ENCODE measurements around the gene OBSCN. TPM values are rescaled to one million over a fixed set of nuclear protein-coding genes. Genes with fewer than 3 reads are reported as not detected.

The OBSCN gene
- total and polyA plus RNA-seq, 10 of the 15 experiments (the other 5 are each of a cell fraction or from before 2014, with no cell fraction given), result 0.01 to 0.36 (median 0.08) TPM; not detected in 2

DNA sequence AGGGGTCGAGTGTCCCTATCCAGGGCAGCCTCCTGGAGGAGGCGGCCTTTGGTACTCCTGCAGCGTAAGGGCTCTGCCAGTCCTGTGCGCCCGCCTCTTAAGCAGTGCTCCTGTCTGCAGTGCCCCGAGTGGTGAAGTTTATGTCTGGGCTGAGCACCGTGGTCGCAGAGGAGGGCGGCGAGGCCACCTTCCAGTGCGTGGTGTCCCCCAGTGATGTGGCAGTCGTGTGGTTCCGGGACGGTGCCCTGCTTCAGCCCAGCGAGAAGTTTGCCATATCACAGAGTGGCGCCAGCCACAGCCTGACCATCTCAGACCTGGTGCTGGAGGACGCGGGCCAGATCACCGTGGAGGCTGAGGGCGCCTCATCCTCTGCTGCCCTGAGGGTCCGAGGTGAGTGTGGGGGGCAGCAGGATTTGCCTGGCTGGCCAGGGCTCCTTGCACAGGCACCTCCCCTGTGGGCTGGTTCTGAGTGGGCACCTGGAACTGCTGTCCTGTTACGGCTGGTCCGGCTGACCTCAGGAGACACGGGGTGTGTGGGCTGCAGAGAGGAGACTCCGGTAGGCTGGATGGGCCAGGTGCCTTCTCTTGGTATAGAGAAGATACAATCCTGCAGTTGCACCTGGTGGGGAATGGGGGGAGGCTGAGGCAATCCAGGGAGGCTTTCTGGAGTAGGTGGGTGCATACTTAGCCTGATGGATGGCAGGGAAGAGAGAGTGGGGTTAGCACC lies 66.8 kb downstream of the OBSCN start:
- no peak overlapping the region for H3K4me2 ChIP-seq (ENCODE audit: control insufficient read depth, insufficient read depth)
- no peak overlapping the region for H3K9ac ChIP-seq (ENCODE audit: control insufficient read depth, insufficient read depth, low read length)
- WGBS (ENCODE audit: insufficient coverage, insufficient replicate concordance, low lambda C conversion rate, missing lambda C conversion rate), result 67% methylated on average over 25 of the region's 25 CpGs
- H3K27ac ChIP-seq (ENCODE audit: control insufficient read depth, insufficient read depth), result no peak overlapping the region
- intact Hi-C loops (cut with micrococcal nuclease; ENCODE audit: unreplicated experiment) (no loop called here), in situ Hi-C loops (cut with MboI) (no loop called here)
- H3K4me3 ChIP-seq, result no peak overlapping the region
- no peak overlapping the region for H2AFZ ChIP-seq (ENCODE audit: control insufficient read depth, low read depth, low read length)
- POLR2A ChIA-PET, result interaction anchor here (0.9 kb wide), 1 partner anchor 108 kb away, joined by 3 read pairs; no protein-coding TSS in a partner anchor
- no peak for DNase-seq (ENCODE audit: low read depth, low spot score)
- no peaks in the 10 kb centered on the region for H3K79me2 ChIP-seq (ENCODE audit: control insufficient read depth, insufficient read depth, low read length)
- H4K20me1 ChIP-seq (ENCODE audit: control insufficient read depth, insufficient read depth), result no peaks in the 10 kb centered on the region
- no peaks in the 10 kb centered on the region for H3K4me1 ChIP-seq (ENCODE audit: control insufficient read depth, insufficient read depth, low read length)
- SMC1A ChIA-PET (ENCODE audit: uncharacterized antibody, unreplicated experiment), result no interaction called here
- RAD21 ChIA-PET (ENCODE audit: unreplicated experiment), result no interaction called here
- H3K9me3 ChIP-seq (replicated peaks; ENCODE audit: control insufficient read depth, insufficient read depth, low read length), result no peaks in the 10 kb centered on the region
- no peaks in the 10 kb centered on the region for H3K36me3 ChIP-seq (ENCODE audit: control insufficient read depth in 2 of 2, insufficient read depth in 2 of 2, low read length in 1 of 2)
- CTCF ChIA-PET, result no interaction called here
- FAIRE-seq, result no peak
- ATAC-seq, result no peak
- BruUV-seq (replicated peaks), result no TSS peak
- no peak for TF ChIP-seq MTA3 (IDR thresholded peaks at IDR 0.05; ENCODE audit: borderline replicate concordance, low read length)
- TF ChIP-seq, protein P1, sequence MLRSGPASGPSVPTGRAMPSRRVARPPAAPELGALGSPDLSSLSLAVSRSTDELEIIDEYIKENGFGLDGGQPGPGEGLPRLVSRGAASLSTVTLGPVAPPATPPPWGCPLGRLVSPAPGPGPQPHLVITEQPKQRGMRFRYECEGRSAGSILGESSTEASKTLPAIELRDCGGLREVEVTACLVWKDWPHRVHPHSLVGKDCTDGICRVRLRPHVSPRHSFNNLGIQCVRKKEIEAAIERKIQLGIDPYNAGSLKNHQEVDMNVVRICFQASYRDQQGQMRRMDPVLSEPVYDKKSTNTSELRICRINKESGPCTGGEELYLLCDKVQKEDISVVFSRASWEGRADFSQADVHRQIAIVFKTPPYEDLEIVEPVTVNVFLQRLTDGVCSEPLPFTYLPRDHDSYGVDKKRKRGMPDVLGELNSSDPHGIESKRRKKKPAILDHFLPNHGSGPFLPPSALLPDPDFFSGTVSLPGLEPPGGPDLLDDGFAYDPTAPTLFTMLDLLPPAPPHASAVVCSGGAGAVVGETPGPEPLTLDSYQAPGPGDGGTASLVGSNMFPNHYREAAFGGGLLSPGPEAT (IDR thresholded peaks at IDR 0.05; ENCODE audit: low read depth), result no peak
- TF ChIP-seq HCFC1 (IDR thresholded peaks at IDR 0.05; ENCODE audit: low read length), result no peak
- TF ChIP-seq CBX5 (IDR thresholded peaks at IDR 0.05; ENCODE audit: low read depth), result no peak
- TF ChIP-seq, protein P2, sequence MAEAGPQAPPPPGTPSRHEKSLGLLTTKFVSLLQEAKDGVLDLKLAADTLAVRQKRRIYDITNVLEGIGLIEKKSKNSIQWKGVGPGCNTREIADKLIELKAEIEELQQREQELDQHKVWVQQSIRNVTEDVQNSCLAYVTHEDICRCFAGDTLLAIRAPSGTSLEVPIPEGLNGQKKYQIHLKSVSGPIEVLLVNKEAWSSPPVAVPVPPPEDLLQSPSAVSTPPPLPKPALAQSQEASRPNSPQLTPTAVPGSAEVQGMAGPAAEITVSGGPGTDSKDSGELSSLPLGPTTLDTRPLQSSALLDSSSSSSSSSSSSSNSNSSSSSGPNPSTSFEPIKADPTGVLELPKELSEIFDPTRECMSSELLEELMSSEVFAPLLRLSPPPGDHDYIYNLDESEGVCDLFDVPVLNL (IDR thresholded peaks at IDR 0.05; ENCODE audit: low read depth, low read length), result no peak
- TF ChIP-seq TCF3 (IDR thresholded peaks at IDR 0.05; ENCODE audit: borderline replicate concordance, insufficient read depth, low read depth, low read length), result no peak
- TF ChIP-seq YY1 (IDR thresholded peaks at IDR 0.05; ENCODE audit: low read depth, low read length), result no peak
- peaks cover 0 to 4% of the 10 kb centered on the region in 2 experiments; a peak in 3 of 4 replicates for H3K27me3 ChIP-seq (replicated peaks in 1 of 2; ENCODE audit: control insufficient read depth in 2 of 2, insufficient read depth in 2 of 2, low read length in 1 of 2)
